HepG2 (cell line): Measurements from ENCODE around the gene ENPP1. TPM values are rescaled to one million over a fixed set of nuclear protein-coding genes. Genes with fewer than 3 reads are reported as not detected.
A peak's percentile ranks its signal among the peaks of the same experiment; 100 is the strongest.

Source experiments
- CBFB ChIP-seq: sonication (generic); formaldehyde crosslinking; IDR thresholded peaks from 2 replicates; pipeline ENCODE4 v1.4.0; 2020; ENCODE audit warnings: missing genetic modification reagents
- DPF2 ChIP-seq: sonication (generic); formaldehyde crosslinking; IDR thresholded peaks from 2 replicates; pipeline ENCODE4 v1.4.0; 2020; ENCODE audit warnings: mild to moderate bottlenecking, low read depth, missing genetic modification reagents, borderline replicate concordance
- FOXP1 ChIP-seq, 2 experiments: fragments of 450-650 bp in 1 of 2; IDR thresholded peaks; 2 replicates each; pipeline ENCODE4 v1.6.1; 2017 to 2018; ENCODE audit warnings: antibody characterized with exemption in 1 of 2
- KAT8 ChIP-seq: IDR thresholded peaks from 2 replicates; pipeline ENCODE4 v1.6.1; 2016; ENCODE audit warnings: missing genetic modification reagents, missing compliant biosample characterization
- POLR2AphosphoS5 ChIP-seq: IDR thresholded peaks from 2 replicates; pipeline ENCODE4 v1.6.1; 2012; ENCODE audit warnings: low read depth, low read length
- POLR2G ChIP-seq: fragments of 200-400 bp; formaldehyde crosslinking; IDR thresholded peaks from 2 replicates; pipeline ENCODE4 v1.6.1; 2018; ENCODE audit warnings: mild to moderate bottlenecking, low read depth, low read length, moderate library complexity
- RORA ChIP-seq: sonication (generic); formaldehyde crosslinking; IDR thresholded peaks from 2 replicates; pipeline ENCODE4 v1.5.0; 2020; ENCODE audit warnings: mild to moderate bottlenecking, missing genetic modification reagents, moderate library complexity
- SYNCRIP ChIP-seq: fragments of 200-400 bp; formaldehyde crosslinking; IDR thresholded peaks from 2 replicates; pipeline ENCODE4 v1.6.1; 2018; ENCODE audit warnings: mild to moderate bottlenecking, low read depth, low read length; ENCODE audit not compliant: insufficient read depth
- ZFP36 ChIP-seq: fragments of 150-350 bp; IDR thresholded peaks from 2 replicates; pipeline ENCODE4 v1.6.1; 2018; ENCODE audit warnings: borderline replicate concordance, low read length, low read depth; ENCODE audit not compliant: partially characterized antibody
- ZNF256 ChIP-seq: sonication (generic); formaldehyde crosslinking; conservative IDR thresholded peaks from 2 replicates; pipeline ENCODE4 v1.4.0; 2020; ENCODE audit warnings: missing genetic modification reagents
- ZNF333 ChIP-seq: sonication (generic); formaldehyde crosslinking; IDR thresholded peaks from 2 replicates; pipeline ENCODE4 v1.4.0; 2020; ENCODE audit warnings: mild to moderate bottlenecking, missing genetic modification reagents, borderline replicate concordance
- ZNF772 ChIP-seq: sonication (generic); formaldehyde crosslinking; IDR thresholded peaks from 2 replicates; pipeline ENCODE4 v1.5.0; 2020; ENCODE audit warnings: mild to moderate bottlenecking, missing genetic modification reagents
- ZNF839 ChIP-seq: sonication (generic); formaldehyde crosslinking; IDR thresholded peaks from 2 replicates; pipeline ENCODE4 v1.4.0; 2020; ENCODE audit warnings: missing genetic modification reagents, mild to moderate bottlenecking, borderline replicate concordance
- ZNF841 ChIP-seq: sonication (generic); formaldehyde crosslinking; IDR thresholded peaks from 2 replicates; pipeline ENCODE4 v1.8.1; 2023; ENCODE audit warnings: missing genetic modification reagents, borderline replicate concordance
- ZNF879 ChIP-seq: sonication (generic); formaldehyde crosslinking; IDR thresholded peaks from 2 replicates; pipeline ENCODE4 v1.8.1; 2023; ENCODE audit warnings: missing genetic modification reagents
- polyA plus RNA-seq, 8 experiments: library from polyadenylated mRNA; depleted of rRNA in 3 of 8; stranded (reverse) in 7 of 8; unstranded in 1 of 8; fragments of >200 nt; fragmentation: Illumina TruSeq in 4 of 8; extraction: Trizol in 4 of 8; gene quantifications; 2 replicates each; pipeline versions ENCODE4 v1.2.1 to v1.2.3, GENCODE V29; 2011 to 2016; ENCODE audit warnings: low read depth in 4 of 8, missing spikeins in 1 of 8, mixed read lengths in 1 of 8; ENCODE audit not compliant: insufficient read depth in 1 of 8
- total RNA-seq, 5 experiments: library from RNA; depleted of rRNA; stranded (reverse); fragments of >200 nt; fragmentation: Illumina TruSeq; extraction: Trizol; gene quantifications; 2 replicates each; pipeline ENCODE4 v1.2.3, GENCODE V29; 2016; ENCODE audit warnings: low read depth in 1 of 5
- TF ChIP-seq, protein P1 (sequence below): IDR thresholded peaks from 2 replicates; pipeline ENCODE4 v1.6.1; 2016; ENCODE audit warnings: mild to moderate bottlenecking, missing biosample characterization, missing genetic modification reagents
- TF ChIP-seq, protein P2 (sequence below): sonication (generic); formaldehyde crosslinking; IDR thresholded peaks from 2 replicates; pipeline ENCODE4 v1.5.0; 2020; ENCODE audit warnings: mild to moderate bottlenecking, missing genetic modification reagents, borderline replicate concordance
- TF ChIP-seq, protein P3 (sequence below): sonication (generic); formaldehyde crosslinking; IDR thresholded peaks from 2 replicates; pipeline ENCODE4 v1.5.0; 2020; ENCODE audit warnings: missing genetic modification reagents, mild to moderate bottlenecking, borderline replicate concordance
- TF ChIP-seq, protein P4 (sequence below): sonication (generic); formaldehyde crosslinking; IDR thresholded peaks from 2 replicates; pipeline ENCODE4 v1.4.0; 2020; ENCODE audit warnings: mild to moderate bottlenecking, missing genetic modification reagents
- TF ChIP-seq, protein P5 (sequence below): sonication (generic); formaldehyde crosslinking; IDR thresholded peaks from 2 replicates; pipeline ENCODE4 v1.4.0; 2020; ENCODE audit warnings: missing genetic modification reagents

The ENPP1 gene
- total and polyA plus RNA-seq, 2 of the 13 experiments (the other 11 are each of a cell fraction or from before 2014, with no cell fraction given), result 56.5 to 160 TPM

DNA sequence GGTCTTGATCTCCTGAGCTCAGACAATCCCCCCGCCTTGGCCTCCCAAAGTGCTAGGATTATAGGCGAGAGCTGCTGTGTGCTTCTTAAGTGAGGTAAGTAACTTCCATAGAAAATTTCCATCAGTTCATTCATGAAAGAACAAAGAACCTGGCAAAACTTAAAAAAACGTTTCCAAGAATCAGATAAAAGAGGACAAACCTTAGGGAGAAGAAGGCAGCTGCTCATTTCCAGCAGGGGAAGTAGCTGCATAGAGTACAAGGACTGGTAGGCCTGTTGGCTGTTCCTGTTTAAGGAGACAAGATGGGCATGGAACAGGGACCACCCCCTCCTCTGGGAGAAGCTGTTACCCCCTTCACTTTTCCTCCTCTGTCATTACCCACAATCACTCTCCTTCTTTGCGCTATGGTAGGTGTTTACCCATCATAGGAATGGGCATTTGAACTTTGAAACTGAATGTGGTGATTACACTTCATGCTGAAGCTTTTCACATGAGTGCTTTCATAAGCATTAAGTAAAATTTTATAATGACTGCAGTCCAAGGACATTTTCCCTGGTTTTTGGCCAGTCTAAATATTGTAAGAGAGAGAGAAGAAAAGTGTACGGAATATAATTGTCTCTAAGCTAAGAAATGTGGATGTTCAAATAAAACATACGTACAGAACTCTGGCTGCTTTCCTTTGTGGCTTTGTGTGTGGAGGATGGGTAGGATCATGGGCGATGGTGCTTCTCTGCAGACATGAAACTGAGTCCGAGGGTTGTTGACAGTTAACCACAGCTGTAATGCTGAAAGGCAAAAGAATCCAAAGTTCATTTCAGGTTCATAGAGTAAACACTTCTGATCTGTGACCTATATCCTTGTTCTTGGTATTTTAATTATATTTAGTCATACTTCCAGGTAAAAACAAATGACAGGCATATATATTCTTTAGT is 86.9 kb downstream of the ENPP1 start (continued):
- no peak for TF ChIP-seq ZFP36
- TF ChIP-seq DPF2 (CRISPR knock-in tag), result peak; percentile 90
- TF ChIP-seq KAT8, result peak; percentile 76
- TF ChIP-seq ZNF256 (CRISPR knock-in tag), result no peak
- peak; percentile 48; the same call in 1 of the 2 replicates for TF ChIP-seq POLR2AphosphoS5
- TF ChIP-seq FOXP1 (IDR thresholded peaks at IDR 0.05), result peak; percentile 95
- TF ChIP-seq FOXP1 (CRISPR knock-in tag; IDR thresholded peaks at IDR 0.05), result peak; percentile 94
- peak; percentile 99 for TF ChIP-seq CBFB (CRISPR knock-in tag)
- TF ChIP-seq ZNF839 (CRISPR knock-in tag), result no peak
- TF ChIP-seq ZNF879, result no peak
- TF ChIP-seq, protein P1, sequence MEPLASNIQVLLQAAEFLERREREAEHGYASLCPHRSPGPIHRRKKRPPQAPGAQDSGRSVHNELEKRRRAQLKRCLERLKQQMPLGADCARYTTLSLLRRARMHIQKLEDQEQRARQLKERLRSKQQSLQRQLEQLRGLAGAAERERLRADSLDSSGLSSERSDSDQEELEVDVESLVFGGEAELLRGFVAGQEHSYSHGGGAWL (CRISPR knock-in tag), result no peak
- TF ChIP-seq, protein P2, sequence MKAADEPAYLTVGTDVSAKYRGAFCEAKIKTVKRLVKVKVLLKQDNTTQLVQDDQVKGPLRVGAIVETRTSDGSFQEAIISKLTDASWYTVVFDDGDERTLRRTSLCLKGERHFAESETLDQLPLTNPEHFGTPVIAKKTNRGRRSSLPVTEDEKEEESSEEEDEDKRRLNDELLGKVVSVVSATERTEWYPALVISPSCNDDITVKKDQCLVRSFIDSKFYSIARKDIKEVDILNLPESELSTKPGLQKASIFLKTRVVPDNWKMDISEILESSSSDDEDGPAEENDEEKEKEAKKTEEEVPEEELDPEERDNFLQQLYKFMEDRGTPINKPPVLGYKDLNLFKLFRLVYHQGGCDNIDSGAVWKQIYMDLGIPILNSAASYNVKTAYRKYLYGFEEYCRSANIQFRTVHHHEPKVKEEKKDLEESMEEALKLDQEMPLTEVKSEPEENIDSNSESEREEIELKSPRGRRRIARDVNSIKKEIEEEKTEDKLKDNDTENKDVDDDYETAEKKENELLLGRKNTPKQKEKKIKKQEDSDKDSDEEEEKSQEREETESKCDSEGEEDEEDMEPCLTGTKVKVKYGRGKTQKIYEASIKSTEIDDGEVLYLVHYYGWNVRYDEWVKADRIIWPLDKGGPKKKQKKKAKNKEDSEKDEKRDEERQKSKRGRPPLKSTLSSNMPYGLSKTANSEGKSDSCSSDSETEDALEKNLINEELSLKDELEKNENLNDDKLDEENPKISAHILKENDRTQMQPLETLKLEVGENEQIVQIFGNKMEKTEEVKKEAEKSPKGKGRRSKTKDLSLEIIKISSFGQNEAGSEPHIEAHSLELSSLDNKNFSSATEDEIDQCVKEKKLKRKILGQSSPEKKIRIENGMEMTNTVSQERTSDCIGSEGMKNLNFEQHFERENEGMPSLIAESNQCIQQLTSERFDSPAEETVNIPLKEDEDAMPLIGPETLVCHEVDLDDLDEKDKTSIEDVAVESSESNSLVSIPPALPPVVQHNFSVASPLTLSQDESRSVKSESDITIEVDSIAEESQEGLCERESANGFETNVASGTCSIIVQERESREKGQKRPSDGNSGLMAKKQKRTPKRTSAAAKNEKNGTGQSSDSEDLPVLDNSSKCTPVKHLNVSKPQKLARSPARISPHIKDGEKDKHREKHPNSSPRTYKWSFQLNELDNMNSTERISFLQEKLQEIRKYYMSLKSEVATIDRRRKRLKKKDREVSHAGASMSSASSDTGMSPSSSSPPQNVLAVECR (CRISPR knock-in tag), result peak; percentile 57; the same call in 1 of the 2 replicates
- no peak for TF ChIP-seq ZNF841 (CRISPR knock-in tag)
- TF ChIP-seq POLR2G, result peak; percentile 73
- TF ChIP-seq RORA (CRISPR knock-in tag), result no peak
- TF ChIP-seq, protein P3, sequence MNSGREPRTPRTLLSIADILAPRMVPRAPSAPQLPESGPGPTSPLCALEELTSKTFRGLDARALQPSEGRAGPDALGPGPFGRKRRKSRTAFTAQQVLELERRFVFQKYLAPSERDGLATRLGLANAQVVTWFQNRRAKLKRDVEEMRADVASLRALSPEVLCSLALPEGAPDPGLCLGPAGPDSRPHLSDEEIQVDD (CRISPR knock-in tag), result no peak
- TF ChIP-seq SYNCRIP, result no peak
- no peak; the same call in 1 of the 2 replicates for TF ChIP-seq ZNF772 (CRISPR knock-in tag)
- TF ChIP-seq, protein P4, sequence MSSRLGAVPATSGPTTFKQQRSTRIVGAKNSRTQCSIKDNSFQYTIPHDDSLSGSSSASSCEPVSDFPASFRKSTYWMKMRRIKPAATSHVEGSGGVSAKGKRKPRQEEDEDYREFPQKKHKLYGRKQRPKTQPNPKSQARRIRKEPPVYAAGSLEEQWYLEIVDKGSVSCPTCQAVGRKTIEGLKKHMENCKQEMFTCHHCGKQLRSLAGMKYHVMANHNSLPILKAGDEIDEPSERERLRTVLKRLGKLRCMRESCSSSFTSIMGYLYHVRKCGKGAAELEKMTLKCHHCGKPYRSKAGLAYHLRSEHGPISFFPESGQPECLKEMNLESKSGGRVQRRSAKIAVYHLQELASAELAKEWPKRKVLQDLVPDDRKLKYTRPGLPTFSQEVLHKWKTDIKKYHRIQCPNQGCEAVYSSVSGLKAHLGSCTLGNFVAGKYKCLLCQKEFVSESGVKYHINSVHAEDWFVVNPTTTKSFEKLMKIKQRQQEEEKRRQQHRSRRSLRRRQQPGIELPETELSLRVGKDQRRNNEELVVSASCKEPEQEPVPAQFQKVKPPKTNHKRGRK (CRISPR knock-in tag), result no peak
- TF ChIP-seq, protein P5, sequence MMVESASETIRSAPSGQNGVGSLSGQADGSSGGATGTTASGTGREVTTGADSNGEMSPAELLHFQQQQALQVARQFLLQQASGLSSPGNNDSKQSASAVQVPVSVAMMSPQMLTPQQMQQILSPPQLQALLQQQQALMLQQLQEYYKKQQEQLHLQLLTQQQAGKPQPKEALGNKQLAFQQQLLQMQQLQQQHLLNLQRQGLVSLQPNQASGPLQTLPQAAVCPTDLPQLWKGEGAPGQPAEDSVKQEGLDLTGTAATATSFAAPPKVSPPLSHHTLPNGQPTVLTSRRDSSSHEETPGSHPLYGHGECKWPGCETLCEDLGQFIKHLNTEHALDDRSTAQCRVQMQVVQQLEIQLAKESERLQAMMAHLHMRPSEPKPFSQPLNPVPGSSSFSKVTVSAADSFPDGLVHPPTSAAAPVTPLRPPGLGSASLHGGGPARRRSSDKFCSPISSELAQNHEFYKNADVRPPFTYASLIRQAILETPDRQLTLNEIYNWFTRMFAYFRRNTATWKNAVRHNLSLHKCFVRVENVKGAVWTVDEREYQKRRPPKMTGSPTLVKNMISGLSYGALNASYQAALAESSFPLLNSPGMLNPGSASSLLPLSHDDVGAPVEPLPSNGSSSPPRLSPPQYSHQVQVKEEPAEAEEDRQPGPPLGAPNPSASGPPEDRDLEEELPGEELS (CRISPR knock-in tag), result peak; percentile 96
- TF ChIP-seq ZNF333 (CRISPR knock-in tag), result no peak
